ENCODE data around the gene CCDC90B.
"Not testable (repeated sequence)": the region's sequence is repeated elsewhere in the genome, so short reads cannot be mapped to it uniquely, and the experiment has no call there.

DNA sequence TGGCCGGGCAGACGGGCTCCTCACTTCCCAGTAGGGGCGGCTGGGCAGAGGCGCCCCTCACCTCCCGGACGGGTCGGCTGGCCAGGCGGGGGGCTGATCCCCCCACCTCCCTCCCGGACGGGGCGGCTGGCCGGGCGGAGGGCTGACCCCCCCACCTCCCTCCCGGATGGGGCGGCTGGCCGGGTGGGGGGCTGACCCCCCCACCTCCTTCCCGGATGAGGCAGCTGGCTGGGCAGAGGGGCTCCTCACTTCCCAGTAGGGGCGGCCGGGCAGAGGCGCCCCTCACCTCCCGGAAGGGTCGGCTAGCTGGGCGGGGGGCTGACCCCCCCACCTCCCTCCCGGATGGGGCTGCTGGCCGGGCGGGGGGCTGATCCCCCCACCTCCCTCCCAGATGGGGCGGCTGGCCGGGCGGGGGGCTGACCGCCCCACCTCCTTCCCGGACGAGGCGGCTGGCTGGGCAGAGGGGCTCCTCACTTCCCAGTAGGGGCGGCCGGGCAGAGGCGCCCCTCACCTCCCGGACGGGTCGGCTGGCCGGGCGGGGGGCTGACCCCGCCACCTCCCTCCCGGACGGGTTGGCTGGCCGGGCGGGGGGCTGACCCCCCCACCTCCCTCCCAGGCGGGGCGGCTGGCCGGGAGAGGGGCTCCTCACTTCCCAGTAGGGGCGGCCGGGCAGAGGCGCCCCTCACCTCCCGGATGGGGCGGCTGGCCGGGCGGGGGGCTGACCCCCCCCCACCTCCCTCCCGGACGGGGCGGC lies 30.2 kb upstream of the CCDC90B start:
- TF ChIP-seq SUZ12 (IDR thresholded peaks at IDR 0.05; ENCODE audit: extremely low read depth, insufficient read depth, insufficient read length); YY1 (IDR thresholded peaks at IDR 0.05; ENCODE audit: insufficient read depth, insufficient read length); ZNF274 (IDR thresholded peaks at IDR 0.05; ENCODE audit: low read depth, low read length): not testable (repeated sequence)
